HG02938 (cell line): Measurements from ENCODE around the gene GARIN5B.
"Not testable (repeated sequence)": the region's sequence is repeated elsewhere in the genome, so short reads cannot be mapped to it uniquely, and the experiment has no call there.

Experiments
- ATAC-seq: cut with Tn5 transposase; IDR thresholded peaks from one replicate; pipeline ENCODE4 v1.9.1; 2021; ENCODE audit warnings: mild to moderate bottlenecking, moderate library complexity; ENCODE audit not compliant: unreplicated experiment

Gene GARIN5B

GRCh38 chr19:55352040-55352439 lies 11.0 kb downstream of the GARIN5B start:
- no peak for ATAC-seq

- no peak for ATAC-seq
Measured at GRCh38 chr19:55350620-55351315, 12.3 kb downstream of the GARIN5B start.

GRCh38 chr19:55348317-55349034 lies 14.6 kb downstream of the GARIN5B start:
- ATAC-seq, result no peak

GRCh38 chr19:55347442-55348009 lies 15.5 kb downstream of the GARIN5B start:
- ATAC-seq, result no peak

GRCh38 chr19:55346725-55347441 lies 16.2 kb downstream of the GARIN5B start:
- ATAC-seq, result no peak

- no peak for ATAC-seq
Measured at GRCh38 chr19:55345818-55346724, 17.0 kb downstream of the GARIN5B start.

GRCh38 chr19:55345101-55345817 lies 17.8 kb downstream of the GARIN5B start:
- no peak for ATAC-seq

GRCh38 chr19:55344444-55344843 lies 18.6 kb downstream of the GARIN5B start:
- ATAC-seq, result no peak

- ATAC-seq, result no peak
Measured at GRCh38 chr19:55341595-55342531, 21.2 kb downstream of the GARIN5B start.

- no peak for ATAC-seq
Measured at GRCh38 chr19:55341171-55341588, 21.9 kb downstream of the GARIN5B start.

- ATAC-seq, result no peak
Measured at GRCh38 chr19:55340784-55341147, 22.3 kb downstream of the GARIN5B start.

- no peak for ATAC-seq
Measured at GRCh38 chr19:55339889-55340783, 22.9 kb downstream of the GARIN5B start.

GRCh38 chr19:55339105-55339888 lies 23.8 kb downstream of the GARIN5B start, which contains the start of gene KMT5C:
KMT5C (plus strand) TSS chr19:55339876; CDS start chr19:55341937, 2,061 bp downstream.
- ATAC-seq, result peak; percentile 76

- no peak for ATAC-seq
Measured at GRCh38 chr19:55336101-55336500, 27.0 kb downstream of the GARIN5B start.

GRCh38 chr19:55333870-55334269 lies 29.2 kb downstream of the GARIN5B start:
- no peak for ATAC-seq

- ATAC-seq, result not testable (repeated sequence)
Measured at GRCh38 chr19:55329791-55330190, 33.3 kb downstream of the GARIN5B start.
